Hematopoietic multipotent progenitor cell (in vitro differentiated cells): ENCODE data around the gene FKBP3. TPM values are rescaled to one million over a fixed set of nuclear protein-coding genes. Genes with fewer than 3 reads are reported as not detected.
A peak's percentile ranks its signal among the peaks of the same experiment; 100 is the strongest.

ENCODE experiments used
- DNase-seq, 3 donors: peaks; one replicate each; pipeline ENCODE4 v3.0.0-alpha.2; 2011 to 2015; ENCODE audit warnings: low read depth in 2 of 3, low spot score in 2 of 3
- total RNA-seq: library from RNA; depleted of rRNA; stranded (reverse); fragments of >200 nt; gene quantifications from one replicate; pipeline ENCODE4 v1.2.3, GENCODE V29; 2012

Gene FKBP3
- total RNA-seq = 5.9 TPM

DNA sequence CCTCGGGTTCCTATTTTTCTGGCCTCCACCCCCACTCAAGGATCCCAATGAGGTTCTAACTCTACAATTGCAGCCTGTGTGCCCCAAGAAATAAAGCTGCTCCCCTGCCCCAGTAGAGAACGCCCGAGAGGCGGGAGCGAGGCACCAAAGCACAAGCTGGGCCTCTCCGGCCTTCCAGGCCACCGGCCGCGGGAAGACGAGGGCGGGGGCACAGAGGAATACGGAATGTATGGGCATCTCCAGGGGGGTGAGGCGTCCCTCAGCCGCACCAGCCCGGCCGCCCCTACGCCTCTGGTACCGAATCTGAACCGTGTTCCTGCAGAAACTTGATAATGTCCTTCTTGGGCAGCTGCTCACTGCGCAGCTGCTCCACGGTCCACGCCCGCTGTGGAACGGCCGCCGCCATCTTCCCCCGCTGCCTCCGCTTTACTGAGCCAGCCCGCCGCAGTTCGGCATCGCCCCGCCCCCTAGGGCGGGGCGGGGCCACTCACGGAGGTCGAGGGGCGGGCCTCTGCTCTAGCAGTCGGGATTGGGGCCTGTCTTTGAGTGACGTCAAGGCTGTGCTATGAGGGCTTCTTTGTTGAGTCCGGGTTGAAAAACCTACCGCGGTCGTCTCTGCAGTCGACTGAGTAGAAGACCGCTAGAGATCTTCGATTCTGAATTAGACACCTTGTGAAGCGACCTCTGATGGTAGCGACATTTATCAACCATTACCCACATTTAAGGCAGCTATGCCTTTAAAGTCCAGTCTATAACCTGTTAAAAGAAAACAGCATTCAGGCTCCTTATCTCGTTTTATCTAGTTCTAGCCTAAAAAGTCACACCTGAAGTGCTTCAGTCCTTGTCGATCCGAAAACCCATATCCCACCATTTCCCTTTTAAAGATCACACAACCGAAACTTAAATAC, at the start of gene FKBP3:
Gene FKBP3 (minus strand): TSS at position 431 of the 908 bp plus-strand sequence. CDS start 25 bp downstream, at position 406.
- peak; percentile 84 to 99 (median 99) for DNase-seq

DNA sequence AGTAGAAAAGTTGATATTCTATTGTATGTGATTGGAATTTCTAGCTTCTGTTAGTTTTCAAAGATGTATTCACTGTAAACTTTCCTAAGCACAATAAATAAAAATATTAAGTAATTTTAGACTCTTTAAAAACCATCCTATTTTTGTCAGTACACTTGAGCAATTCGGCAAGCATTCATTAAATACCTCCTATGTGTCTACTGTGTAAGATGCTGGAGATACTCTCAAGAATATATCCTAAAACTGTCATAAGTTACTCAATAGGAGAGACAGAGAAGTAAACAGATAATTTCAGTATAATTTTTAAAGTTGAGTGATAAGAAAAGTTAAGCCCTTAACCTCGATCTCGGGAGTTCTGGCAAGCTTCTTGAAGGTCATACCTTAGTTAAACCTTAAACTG, 47.5 kb upstream of the FKBP3 start:
- no peak for DNase-seq

DNA sequence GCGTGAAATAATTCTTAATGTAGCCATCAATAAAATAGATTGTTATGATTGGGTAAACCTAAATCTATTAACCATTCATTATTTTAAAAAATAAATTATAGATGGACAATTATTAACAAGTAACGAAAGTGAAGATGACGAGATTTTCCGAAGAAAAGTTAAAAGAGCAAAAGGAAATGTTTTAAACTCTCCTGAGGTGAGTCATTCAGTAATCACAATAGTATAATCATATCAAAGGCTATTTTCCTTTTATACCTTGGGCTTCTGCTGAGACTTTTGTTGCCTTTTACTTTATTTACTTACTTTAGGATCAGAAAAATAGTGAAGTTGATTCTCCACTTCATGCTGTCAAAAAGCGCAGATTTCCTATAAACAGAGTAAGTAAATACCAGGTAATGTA, 47.0 kb upstream of the FKBP3 start:
- no peak for DNase-seq

DNA sequence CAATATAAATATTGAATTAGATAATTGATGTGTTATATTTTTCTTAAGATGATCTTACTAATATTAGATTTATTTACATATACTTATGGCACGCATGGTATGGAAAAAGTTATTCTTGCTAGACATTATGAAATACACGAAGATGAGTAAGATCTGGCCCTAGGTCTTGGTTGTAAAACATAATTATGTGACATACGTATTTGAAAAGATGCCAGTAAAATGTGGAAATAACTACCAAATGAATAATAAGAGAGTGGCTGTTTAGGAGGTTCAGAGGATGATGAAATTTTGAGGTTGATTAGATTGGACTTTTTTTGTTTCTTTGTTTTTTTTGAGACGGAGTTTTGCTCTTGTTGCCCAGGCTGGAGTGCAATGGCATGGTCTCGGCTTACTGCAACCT, 42.8 kb upstream of the FKBP3 start:
- DNase-seq = no peak

DNA sequence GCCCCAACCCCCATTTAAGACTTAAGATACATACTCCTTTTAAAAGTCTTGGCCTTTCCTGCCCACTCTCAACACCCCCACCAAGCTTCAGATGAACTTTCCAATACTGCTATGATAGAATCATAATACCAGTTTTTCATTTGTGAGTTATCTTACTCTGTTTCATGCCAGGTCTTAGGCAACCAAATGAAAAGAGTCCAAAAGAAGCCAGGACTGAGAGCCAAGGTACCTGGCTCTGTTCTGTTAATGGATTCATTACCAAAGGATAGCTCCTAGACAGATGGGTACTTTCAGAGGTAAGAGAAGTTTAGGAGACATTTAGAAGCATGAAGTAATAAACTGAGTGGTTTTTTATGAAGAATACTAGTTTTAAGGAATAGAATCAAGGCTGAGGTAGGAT, 35.6 kb upstream of the FKBP3 start:
- DNase-seq = no peak

DNA sequence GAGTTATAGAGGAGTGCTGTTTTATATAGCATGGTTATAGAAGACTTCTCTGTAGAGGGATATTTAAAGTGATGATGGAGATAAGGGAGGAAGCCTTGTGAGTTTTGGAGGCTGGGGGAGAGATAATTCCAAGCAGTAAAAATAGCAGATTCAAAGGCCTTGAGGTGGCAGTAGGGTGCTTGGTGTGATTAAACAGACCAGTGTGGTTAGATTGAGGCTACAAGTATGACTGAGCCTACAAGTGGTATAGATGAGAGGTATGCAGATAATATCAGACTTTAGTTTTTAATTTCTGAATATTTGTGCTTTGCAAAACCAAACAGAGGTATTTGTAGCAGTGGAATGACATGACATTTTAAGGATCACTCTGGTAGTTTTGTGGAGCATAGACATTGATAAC, 21.8 kb upstream of the FKBP3 start:
- peak in 1 of 3 donors; percentile 6 for DNase-seq

DNA sequence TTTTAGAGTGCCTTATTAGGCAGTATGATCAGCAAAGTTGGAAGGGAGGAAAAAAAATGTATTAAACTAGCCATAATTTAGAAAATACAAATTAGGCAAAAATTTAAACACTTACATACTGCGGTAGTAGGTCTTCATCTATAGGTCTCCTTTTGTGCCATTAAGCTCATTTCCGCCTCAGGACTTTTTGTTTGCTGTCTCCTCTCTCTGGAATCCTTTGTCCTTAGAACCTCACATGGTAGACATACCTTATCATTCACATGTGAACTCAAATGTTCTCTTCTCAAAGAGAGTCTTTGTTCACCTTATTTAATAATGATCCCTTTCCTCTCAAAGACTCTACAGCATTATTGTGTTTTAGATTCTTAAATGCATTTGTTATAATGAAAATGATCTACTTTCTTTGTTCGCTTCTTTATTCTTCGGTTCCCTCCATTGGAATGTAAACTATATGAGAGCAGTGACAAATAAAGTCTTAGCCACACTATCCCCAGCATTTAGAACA, 16.2 kb upstream of the FKBP3 start:
- DNase-seq = no peak

DNA sequence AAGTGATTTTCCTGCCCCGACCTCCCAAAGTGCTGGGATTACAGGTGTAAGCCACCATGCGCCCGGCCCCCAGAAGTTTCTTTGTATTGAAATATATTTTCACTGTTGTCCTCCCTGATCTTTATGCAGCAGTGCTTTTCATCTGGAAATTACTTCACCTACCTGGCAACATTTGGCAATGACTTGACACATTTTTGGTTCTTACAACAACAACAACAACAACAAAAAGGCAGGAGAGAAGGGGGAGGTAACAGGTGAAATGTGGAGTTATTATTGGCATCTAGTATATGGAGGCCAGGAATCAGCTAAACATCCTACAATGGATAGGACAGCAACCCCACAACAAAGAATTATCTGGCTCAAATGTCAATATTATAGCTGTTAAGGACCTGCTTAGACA, 15.3 kb upstream of the FKBP3 start:
- DNase-seq = no peak

DNA sequence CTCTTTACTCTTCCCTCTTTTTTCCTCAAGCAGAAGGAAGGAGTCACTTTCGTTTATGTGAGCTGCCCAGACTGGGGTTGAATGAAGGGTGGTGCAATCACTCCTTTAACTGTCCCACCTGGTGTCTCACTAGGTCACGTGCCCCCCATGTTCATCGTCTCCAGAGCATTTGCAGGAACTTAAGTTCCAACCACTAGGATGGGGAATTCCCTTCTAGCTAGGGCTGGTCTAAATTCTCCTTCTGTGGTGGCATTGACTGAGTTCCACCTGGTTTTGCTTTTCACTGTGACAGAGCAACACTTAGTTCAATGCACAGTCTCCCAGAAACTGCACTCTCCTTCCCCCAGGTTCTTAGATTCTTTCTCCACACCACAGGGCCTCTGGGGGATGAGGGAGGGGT, 10.9 kb upstream of the FKBP3 start:
- no peak for DNase-seq

DNA sequence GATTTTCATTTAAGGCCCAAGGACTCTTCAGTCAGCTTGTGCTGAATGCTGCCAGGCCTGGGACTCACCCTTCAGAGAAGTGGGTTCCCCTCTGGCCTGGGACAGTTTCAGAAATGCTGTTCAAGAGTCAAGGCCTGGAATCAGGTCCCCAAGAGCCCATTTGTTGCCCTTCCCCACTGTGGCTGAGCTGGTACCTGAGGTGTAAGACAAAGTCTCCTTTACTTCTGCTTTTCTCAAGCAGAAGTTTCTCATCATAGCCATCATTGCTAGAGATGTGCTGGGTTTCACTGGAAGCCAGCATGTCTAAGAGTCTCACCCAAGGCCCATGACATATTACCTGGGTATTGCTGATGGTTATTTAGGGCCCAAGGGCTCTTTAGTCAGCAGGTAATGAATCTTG, 10.4 kb upstream of the FKBP3 start:
- no peak for DNase-seq

DNA sequence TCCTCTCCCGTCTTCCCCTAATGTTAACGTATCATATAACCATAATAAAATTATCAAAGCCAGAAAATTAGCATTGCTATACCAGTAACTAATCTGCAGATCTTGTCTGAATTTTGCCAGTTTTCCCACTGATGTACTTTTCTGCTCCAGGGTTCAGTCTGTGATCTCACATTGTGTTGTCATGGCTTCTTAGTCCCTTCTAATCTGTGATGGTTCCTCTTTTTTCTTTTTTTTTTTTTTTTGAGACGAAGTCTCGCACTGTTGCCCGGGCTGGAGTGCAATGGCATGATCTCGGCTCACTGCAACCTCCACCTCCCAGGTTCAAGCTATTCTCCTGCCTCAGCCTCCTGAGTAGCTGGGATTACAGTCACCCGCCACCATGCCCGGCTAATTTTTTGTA, 7.8 kb upstream of the FKBP3 start:
- DNase-seq = peak in 1 of 3 donors; percentile 3

DNA sequence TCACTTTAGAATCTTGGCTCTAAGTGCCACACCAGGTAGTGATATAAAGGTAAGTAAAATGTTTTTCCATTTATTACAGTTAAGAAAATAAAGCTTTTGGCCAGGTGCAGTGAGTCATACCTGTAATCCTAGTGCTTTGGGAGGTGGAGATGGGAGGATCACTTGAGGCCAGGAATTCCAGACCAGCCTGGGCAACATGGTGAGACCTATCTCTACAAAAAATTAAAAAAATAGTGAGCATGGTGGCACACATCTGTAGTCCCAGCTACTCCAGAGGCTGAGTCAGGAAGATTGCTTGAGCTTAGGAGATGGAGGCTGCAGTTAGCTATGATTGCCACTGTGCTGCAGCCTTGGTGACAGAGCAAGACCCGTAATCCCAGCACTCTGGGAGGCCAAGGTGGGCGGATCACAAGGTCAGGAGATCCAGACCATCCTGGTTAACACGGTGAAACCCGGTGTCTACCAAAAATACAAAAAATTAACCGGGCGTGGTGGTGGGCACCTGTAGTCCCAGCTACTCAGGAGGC, 6.4 kb upstream of the FKBP3 start:
- no peak for DNase-seq

DNA sequence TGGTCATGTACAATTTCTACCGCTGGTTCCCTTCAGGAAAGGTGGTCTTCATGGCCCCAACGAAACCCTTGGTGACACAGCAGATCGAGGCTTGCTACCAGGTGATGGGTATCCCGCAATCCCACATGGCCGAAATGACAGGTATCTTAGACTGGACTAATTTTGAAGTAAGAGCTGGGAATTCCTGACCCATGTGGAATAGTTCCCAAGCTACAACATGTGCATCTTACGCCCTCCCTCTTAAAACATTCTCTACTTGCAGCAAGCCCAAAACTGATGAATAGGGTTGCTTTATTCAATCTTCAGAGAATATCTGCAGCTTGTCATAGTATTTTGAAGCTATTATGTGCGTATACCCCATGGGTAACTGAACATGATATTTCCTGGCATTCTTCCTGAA, 2.1 kb upstream of the FKBP3 start:
- DNase-seq = no peak

DNA sequence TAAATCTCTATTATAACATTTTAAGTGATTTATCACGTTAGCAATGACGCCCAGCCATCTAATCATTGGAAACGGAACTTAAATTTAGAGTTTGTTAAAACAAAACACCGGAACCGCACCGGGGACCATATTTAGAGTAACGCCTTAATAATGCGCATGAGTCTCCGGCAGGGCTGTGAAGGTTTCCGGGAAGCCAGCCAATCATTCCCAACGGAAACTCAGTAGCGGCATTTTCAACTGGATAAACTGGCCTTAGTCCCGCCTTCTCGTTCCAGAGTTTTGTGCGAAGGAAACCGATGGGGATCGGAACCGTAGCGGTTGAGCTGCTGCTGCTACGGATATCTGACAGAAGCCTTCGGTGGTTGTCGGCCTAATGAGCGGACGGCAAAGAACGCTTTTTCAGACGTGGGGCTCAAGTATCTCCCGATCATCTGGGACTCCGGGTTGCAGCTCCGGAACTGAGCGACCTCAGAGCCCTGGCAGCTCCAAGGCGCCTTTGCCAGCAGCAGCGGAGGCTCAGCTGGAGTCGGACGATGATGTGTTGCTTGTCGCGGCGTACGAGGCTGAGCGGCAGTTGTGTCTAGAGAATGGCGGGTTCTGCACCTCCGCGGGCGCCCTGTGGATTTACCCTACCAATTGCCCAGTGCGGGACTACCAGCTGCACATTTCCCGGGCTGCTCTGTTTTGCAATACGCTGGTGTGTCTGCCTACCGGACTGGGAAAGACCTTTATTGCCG, 1.5 kb upstream of the FKBP3 start, which contains the start of gene FANCM:
Gene FANCM (plus strand): TSS at position 272 of the 737 bp plus-strand sequence. CDS start 102 bp downstream, at position 374.
- peak; percentile 76 to 98 (median 95) for DNase-seq

DNA sequence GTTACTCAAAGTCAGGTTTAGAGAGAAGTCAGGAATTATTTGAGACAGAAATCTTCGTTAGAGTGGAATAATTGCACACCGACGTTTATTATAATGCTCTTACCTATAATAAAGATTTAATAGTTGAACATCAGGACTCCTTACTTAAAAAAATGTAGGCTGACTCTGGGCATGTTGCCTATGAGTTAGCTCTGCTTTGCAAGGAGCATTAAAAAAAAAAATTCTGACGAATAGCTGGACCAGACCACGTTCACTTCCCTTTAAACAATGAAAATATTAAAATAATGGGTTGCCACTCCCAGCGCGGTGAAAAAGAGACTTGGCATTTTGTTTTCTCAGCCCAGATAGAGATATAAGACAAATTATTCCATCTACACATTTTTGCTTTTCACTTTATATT, 875 bp upstream of the FKBP3 start:
- peak in 1 of 3 donors; percentile 17 for DNase-seq

DNA sequence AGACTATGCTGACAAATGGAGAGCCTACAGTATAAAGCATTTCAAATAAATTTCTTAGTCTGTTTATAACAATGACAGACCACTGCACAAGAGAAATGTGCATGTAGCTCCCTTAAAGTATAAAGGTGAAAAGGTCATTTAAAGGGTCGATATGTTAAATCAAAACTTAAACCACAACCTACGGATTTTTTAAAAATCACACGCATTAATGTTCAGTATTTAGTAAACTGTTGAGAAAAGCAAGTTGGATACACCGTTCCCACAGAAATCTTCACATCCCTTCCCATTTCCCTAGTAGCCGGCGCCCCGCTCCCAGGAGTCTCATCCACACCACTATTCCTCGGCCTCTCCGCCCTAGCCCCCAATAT, 614 bp downstream of the FKBP3 start:
- peak in 1 of 3 donors; percentile 2 for DNase-seq

DNA sequence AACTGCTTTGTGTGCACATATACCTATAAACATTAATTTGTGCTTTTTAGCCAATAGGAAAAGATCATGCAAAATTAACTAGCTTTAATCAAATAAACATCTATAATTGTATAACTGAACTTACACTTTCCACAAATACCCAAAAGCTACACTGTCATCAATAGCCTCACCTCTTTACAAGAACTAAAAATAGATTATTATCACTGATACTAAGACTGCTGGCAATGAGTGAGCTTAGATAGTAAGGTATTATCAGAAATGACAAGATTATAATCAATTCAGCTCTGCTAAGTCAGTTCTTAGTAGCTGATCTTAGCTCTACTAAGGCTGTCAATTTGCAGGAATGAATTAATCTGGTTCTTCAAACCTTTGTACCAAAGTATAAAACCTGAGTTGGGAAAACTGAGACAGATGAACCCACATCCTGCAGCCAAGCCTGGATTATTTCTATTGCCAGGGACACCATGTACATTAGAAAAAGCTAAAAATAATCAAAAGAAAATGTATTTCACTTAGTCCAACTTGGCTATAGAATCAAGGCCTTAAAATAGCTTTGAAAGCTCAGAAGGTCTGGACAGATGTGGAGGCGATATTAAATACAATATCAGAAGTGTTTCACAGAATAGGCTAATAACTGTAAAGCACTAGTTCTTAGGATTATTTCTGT, 5.2 kb downstream of the FKBP3 start:
- no peak for DNase-seq

DNA sequence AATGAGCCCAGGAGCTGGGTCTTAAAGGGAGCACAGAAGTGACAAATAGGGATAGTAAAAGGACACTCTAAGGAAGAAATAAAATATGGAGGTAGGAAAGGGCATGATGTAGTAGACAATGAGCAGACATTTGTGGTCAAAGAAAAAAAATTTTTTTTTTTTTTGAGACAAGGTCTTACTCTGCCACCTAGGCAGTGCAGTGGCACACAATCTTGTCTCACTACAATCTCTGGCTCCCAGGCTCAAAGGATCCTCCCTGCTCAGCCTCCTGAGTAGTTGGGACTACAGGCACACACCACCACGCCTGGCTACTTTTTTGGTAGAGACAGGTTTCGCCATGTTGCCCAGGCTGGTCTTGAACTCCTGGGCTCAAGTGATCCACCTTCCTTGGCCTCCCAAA, 8.5 kb downstream of the FKBP3 start:
- DNase-seq = no peak

DNA sequence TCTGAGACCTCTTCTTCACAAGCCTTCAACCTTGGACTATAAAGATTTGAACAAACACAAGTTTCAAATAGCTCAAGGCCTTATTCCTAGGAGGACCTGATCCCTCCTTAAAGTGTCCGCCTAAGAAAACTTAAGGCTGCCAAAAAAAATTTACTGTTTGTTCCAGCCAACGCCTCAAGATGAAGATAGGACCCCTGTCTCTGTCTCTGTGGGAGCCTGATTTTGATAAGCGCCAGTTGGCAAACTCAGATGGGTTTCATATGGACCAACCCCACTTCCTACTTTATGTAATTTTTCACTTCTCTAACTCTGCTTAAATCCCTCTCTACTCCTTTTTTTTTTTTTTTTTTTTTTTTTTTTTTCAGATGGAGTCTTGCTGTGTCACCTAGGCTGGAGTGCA, 11.0 kb downstream of the FKBP3 start:
- DNase-seq = no peak

DNA sequence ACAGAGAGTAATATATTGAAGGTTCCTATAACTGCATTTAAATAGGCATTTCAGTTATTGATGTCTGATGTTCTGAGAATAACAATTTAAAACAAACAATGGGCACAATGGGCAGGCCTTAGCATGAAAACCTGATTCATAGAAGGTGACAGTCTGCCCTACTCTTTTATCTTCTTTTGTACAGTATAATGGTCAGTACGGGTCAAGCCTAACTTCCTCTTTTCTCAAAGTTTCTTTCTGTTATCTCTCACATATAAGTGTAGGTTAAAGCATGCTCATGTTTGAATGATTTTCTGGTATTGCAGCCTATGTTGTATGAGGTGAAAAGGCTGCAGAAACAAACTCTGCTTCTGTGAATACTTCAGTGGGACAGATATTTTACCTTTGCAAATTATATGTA, 14.2 kb downstream of the FKBP3 start:
- no peak for DNase-seq

DNA sequence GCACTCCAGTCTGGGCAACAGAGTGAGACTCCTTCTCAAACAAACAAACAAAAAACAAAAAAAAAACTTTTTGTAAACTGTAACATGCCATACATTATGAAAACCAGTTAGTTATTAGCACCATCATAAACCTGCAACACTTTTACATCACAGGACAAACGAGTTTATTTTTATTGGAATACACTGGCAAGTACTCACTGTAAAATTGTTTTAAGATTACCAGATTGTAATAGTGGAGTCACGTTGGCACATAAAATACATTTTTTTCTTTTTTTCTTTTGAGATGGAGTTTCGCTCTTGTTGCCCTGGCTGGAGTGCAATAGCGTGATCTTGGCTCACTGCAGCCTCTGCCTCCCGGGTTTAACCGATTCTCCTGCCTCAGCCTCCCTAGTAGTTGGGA, 15.7 kb downstream of the FKBP3 start:
- no peak for DNase-seq
